Stimulated activated naive B cell treated with anti-CD40 and anti-IgM and Interleukin-4, amounts not matched to agents 10 μg/mL and 1 μg/mL and 100 μg/mL, for 72 hours (primary cell): ENCODE data around the gene BICC1.

Experiments
- ATAC-seq, 2 donors: fragments of 150-1000 bp; cut with Tn5 transposase; replicated peaks; 2 replicates each; pipeline ENCODE4 v1.10.0; 2021; ENCODE audit warnings: moderate library complexity in 1 of 2
- DNase-seq: peaks from one replicate; pipeline ENCODE4 v3.0.0; 2021
- H3K27ac Mint-ChIP-seq: one replicate; pipeline ENCODE4 v1.8.0; 2022; ENCODE audit warnings: mild to moderate bottlenecking, mixed read lengths
- H3K27me3 Mint-ChIP-seq, 2 donors: one replicate each; pipeline ENCODE4 v1.8.0; 2022; ENCODE audit warnings: mixed read lengths in 2 of 2
- H3K36me3 Mint-ChIP-seq, 2 donors: one replicate each; pipeline ENCODE4 v1.8.0; 2022; ENCODE audit warnings: mixed read lengths in 2 of 2, mild to moderate bottlenecking in 1 of 2
- H3K4me1 Mint-ChIP-seq, 2 donors: one replicate each; pipeline ENCODE4 v1.8.0; 2022; ENCODE audit warnings: mixed read lengths in 2 of 2, mild to moderate bottlenecking in 1 of 2
- H3K4me3 Mint-ChIP-seq, 2 donors: one replicate each; pipeline ENCODE4 v1.8.0; 2022; ENCODE audit warnings: mild to moderate bottlenecking in 2 of 2, mixed read lengths in 2 of 2, moderate library complexity in 1 of 2
- H3K9me3 Mint-ChIP-seq, 2 donors: one replicate each; pipeline ENCODE4 v1.8.0; 2022; ENCODE audit warnings: mixed read lengths in 2 of 2, mild to moderate bottlenecking in 1 of 2

The BICC1 gene

GRCh38 chr10:58829839-58830238, 317.2 kb downstream of the BICC1 start:
- no peaks in the 10 kb centered on the region for H3K9me3 Mint-ChIP-seq
- H3K27ac Mint-ChIP-seq, result no peak overlapping the region
- no peaks in the 10 kb centered on the region for H3K4me1 Mint-ChIP-seq
- H3K27me3 Mint-ChIP-seq, result no peaks in the 10 kb centered on the region
- H3K36me3 Mint-ChIP-seq, result no peaks in the 10 kb centered on the region
- DNase-seq (no peak), ATAC-seq (no peak)
- H3K4me3 Mint-ChIP-seq, result no peak overlapping the region

DNA sequence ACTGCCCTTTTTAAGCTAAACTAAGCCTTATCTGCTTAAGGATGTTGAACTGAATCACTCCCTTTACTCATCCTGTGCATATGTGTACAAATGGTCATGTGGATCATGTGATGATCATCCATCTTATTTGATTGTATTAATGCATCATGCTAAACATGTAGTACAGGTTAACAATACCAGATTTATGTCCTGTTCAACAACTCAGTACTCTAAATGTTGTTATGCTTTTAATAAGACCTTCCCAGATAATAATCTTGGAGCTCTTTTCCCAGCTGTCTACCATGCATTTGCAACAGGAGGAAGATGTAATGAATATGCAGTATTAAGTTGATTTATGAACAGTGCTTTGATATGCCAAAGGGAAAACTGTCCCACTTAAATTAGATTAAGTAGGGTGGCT, 318.0 kb downstream of the BICC1 start:
- H3K4me1 Mint-ChIP-seq, result no peaks in the 10 kb centered on the region
- ATAC-seq (no peak), DNase-seq (no peak)
- no peaks in the 10 kb centered on the region for H3K36me3 Mint-ChIP-seq
- no peaks in the 10 kb centered on the region for H3K9me3 Mint-ChIP-seq
- no peak overlapping the region for H3K4me3 Mint-ChIP-seq
- no peaks in the 10 kb centered on the region for H3K27me3 Mint-ChIP-seq
- H3K27ac Mint-ChIP-seq, result no peak overlapping the region

DNA sequence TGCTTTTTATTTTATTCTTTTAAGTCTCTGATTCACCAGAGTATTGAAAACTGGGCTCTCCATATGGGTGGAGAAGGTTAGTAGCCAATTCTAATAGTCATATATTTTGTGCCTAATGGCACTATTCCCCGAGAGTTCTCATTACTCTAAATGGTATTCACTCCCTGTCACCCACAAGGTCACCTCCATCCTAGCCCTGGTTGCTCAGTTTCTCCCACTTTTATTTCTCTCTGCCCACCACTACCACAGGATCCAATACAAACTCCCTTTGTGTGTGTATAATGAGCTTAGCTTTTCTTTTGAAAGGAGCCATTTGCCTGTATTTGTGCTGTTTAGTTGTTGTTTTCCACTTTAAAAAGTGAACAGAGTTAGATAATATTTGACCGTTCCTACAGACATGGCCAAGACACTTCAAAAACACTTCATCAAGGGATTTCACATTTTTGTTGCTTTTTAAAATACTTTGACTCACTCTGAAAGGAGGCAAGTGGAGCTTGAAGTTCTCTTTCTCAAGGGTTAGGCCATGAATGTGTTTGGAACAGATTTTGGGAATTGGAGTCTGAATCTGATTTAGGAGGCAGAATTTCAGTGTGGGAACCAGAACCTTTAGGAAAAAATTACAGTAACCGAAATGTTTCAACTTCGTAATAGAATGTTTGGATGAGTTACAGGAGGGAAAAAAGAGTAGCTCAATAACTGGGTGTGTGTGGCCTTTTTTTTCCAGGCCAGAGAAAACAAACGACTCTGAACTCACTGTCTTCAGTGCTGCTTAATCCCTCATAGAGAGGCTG, 321.3 kb downstream of the BICC1 start:
- H3K27me3 Mint-ChIP-seq, result no peaks in the 10 kb centered on the region
- DNase-seq, result no peak
- no peaks in the 10 kb centered on the region for H3K4me1 Mint-ChIP-seq
- ATAC-seq, result no peak
- H3K27ac Mint-ChIP-seq, result no peak overlapping the region
- H3K9me3 Mint-ChIP-seq, result no peaks in the 10 kb centered on the region
- no peak overlapping the region for H3K4me3 Mint-ChIP-seq
- no peaks in the 10 kb centered on the region for H3K36me3 Mint-ChIP-seq

DNA sequence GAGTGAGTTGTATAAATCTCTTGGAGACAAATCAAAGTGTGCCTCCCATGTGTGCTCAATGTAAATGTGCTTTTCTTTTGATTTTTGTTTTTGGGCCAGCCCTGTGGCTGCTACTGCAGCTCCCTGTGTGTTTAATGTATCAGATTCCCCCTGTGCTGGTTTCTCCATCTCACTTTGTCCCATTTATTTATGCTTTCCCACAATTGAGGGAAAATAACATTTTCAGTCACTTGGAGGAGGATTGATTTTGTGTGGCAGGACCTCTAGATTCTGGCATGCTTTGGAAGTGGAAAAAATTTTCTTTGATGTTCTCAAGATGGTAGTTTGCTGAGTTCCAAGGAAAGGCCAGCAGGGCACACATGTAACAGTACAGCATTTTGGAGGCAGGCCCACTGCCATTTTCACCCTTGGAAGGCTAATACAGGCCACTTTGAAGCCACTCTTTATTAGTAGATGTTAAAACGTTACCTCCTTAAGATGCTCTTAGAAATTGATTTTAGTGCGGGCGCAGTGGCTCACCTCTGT, 323.6 kb downstream of the BICC1 start:
- Mint-ChIP-seq H3K4me1 (no peaks in the 10 kb centered on the region), H3K9me3 (no peaks in the 10 kb centered on the region), H3K27ac (no peak overlapping the region), H3K36me3 (no peaks in the 10 kb centered on the region), H3K4me3 (no peak overlapping the region), H3K27me3 (no peaks in the 10 kb centered on the region)
- ATAC-seq, result no peak
- DNase-seq, result no peak

DNA sequence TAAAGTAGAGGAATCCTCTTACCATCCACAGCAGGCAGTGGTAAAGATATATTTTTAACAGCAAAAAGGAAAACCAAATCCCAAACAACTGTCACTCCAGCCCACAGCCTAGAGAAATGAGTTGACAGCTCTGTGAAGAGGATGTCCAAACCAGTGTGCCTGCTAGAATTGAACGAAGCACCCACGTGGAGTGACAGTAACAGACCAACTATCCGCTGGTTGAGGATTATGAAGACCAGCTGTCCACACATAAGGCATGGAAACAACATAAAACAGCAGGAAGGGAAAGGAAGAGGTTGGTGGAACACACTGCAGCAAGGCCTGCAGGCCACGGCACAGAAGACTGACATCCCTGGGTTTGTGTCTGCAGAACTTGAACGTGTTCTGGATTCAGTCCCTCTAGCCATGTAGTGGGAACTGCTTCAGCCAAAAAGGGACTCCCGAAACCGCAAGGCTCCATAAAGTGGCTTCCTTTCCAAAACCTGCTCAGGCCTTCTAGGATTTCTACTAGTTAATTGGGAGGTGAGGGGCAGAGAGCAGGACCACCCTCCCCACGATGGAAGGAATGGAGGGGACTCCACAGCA, 324.4 kb downstream of the BICC1 start:
- no peaks in the 10 kb centered on the region for H3K36me3 Mint-ChIP-seq
- ATAC-seq (no peak), DNase-seq (no peak)
- H3K27me3 Mint-ChIP-seq, result no peaks in the 10 kb centered on the region
- no peak overlapping the region for H3K27ac Mint-ChIP-seq
- no peak overlapping the region for H3K4me3 Mint-ChIP-seq
- no peaks in the 10 kb centered on the region for H3K4me1 Mint-ChIP-seq
- no peaks in the 10 kb centered on the region for H3K9me3 Mint-ChIP-seq

- Mint-ChIP-seq H3K36me3 (no peaks in the 10 kb centered on the region), H3K4me3 (no peak overlapping the region), H3K27ac (no peak overlapping the region), H3K27me3 (no peaks in the 10 kb centered on the region), H3K4me1 (no peaks in the 10 kb centered on the region), H3K9me3 (no peaks in the 10 kb centered on the region)
- DNase-seq (no peak), ATAC-seq (no peak)
Measured at GRCh38 chr10:58837826-58838225, 325.2 kb downstream of the BICC1 start.

DNA sequence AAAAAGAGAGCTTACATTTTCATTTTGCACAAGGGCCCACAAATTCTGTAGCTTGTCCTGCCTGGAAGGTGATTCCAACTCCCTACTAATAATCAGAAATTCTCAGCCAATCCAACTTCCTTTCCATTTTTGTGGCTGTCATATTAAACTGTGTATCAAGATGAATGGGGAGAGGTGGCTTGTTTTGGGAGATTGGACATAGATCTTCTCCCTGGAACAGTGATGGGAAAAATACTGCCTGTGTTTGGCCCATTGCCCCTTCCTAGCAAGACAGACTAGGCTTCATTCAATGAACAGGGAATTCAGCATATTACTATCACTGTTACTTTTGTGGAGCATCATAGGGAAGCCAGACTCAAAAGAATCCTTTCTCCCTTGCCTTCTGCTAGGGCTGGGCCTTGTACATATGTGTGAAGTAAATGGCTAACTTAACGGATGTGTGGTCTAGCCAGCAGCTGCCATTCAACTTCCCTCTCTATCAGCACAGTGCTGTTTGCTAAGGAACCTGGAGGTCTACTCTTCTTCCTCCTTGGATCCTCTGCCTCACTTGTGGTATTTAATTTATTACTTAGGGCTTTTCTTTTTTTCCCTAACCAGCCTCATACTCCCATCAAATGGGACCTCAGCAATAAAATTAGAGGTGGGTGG, 326.0 kb downstream of the BICC1 start:
- H3K27ac Mint-ChIP-seq, result no peak overlapping the region

GRCh38 chr10:58839771-58840170, 327.1 kb downstream of the BICC1 start:
- no peak for ATAC-seq
- no peak overlapping the region for H3K4me3 Mint-ChIP-seq
- H3K4me1 Mint-ChIP-seq, result no peaks in the 10 kb centered on the region
- H3K27me3 Mint-ChIP-seq, result peaks cover 0 to 3% of the 10 kb centered on the region in 2 donors
- DNase-seq, result no peak
- no peaks in the 10 kb centered on the region for H3K36me3 Mint-ChIP-seq
- H3K9me3 Mint-ChIP-seq, result no peaks in the 10 kb centered on the region
- no peak overlapping the region for H3K27ac Mint-ChIP-seq

More for the DNA sequence above, 326.0 kb downstream of the BICC1 start:
- H3K36me3 Mint-ChIP-seq, result no peaks in the 10 kb centered on the region
- no peaks in the 10 kb centered on the region for H3K4me1 Mint-ChIP-seq
- ATAC-seq (no peak), DNase-seq (no peak)
- no peak overlapping the region for H3K4me3 Mint-ChIP-seq
- no peaks in the 10 kb centered on the region for H3K9me3 Mint-ChIP-seq
- H3K27me3 Mint-ChIP-seq, result no peaks in the 10 kb centered on the region

- Mint-ChIP-seq H3K9me3 (no peaks in the 10 kb centered on the region), H3K27me3 (peaks cover 0 to 4% of the 10 kb centered on the region in 2 donors), H3K27ac (no peak overlapping the region), H3K4me1 (no peaks in the 10 kb centered on the region), H3K4me3 (no peak overlapping the region), H3K36me3 (no peaks in the 10 kb centered on the region)
- ATAC-seq, result no peak
- DNase-seq, result no peak
Measured at GRCh38 chr10:58840840-58841435, 328.3 kb downstream of the BICC1 start.

GRCh38 chr10:58842860-58843376, 330.2 kb downstream of the BICC1 start:
- Mint-ChIP-seq H3K9me3 (no peaks in the 10 kb centered on the region), H3K4me3 (no peak overlapping the region), H3K36me3 (no peaks in the 10 kb centered on the region), H3K27ac (no peak overlapping the region), H3K4me1 (no peaks in the 10 kb centered on the region), H3K27me3 (peaks cover 0 to 4% of the 10 kb centered on the region in 2 donors)
- no peak for ATAC-seq
- no peak for DNase-seq

GRCh38 chr10:58843760-58844159, 331.1 kb downstream of the BICC1 start:
- no peak for ATAC-seq
- DNase-seq, result no peak

GRCh38 chr10:58844680-58845079, 332.0 kb downstream of the BICC1 start:
- no peak for DNase-seq
- ATAC-seq, result no peak
- no peak overlapping the region for H3K4me3 Mint-ChIP-seq
- no peak overlapping the region for H3K27ac Mint-ChIP-seq
- H3K27me3 Mint-ChIP-seq, result peaks cover 0 to 4% of the 10 kb centered on the region in 2 donors
- H3K4me1 Mint-ChIP-seq, result no peaks in the 10 kb centered on the region
- no peaks in the 10 kb centered on the region for H3K9me3 Mint-ChIP-seq
- no peaks in the 10 kb centered on the region for H3K36me3 Mint-ChIP-seq

More at GRCh38 chr10:58843760-58844159, 331.1 kb downstream of the BICC1 start:
- Mint-ChIP-seq H3K36me3 (no peaks in the 10 kb centered on the region), H3K27me3 (peaks cover 0 to 4% of the 10 kb centered on the region in 2 donors), H3K27ac (no peak overlapping the region), H3K9me3 (no peaks in the 10 kb centered on the region), H3K4me3 (no peak overlapping the region), H3K4me1 (no peaks in the 10 kb centered on the region)

- DNase-seq (no peak), ATAC-seq (no peak)
- no peak overlapping the region for H3K27ac Mint-ChIP-seq
- H3K27me3 Mint-ChIP-seq, result peaks cover 0 to 4% of the 10 kb centered on the region in 2 donors
- no peaks in the 10 kb centered on the region for H3K36me3 Mint-ChIP-seq
- no peak overlapping the region for H3K4me3 Mint-ChIP-seq
- H3K4me1 Mint-ChIP-seq, result no peaks in the 10 kb centered on the region
- peaks cover 0 to 1% of the 10 kb centered on the region in 2 donors for H3K9me3 Mint-ChIP-seq
Measured at GRCh38 chr10:58846856-58847255, 334.2 kb downstream of the BICC1 start.

- H3K4me1 Mint-ChIP-seq, result no peaks in the 10 kb centered on the region
- H3K27me3 Mint-ChIP-seq, result no peaks in the 10 kb centered on the region
- ATAC-seq (no peak), DNase-seq (no peak)
- H3K27ac Mint-ChIP-seq, result no peak overlapping the region
- H3K4me3 Mint-ChIP-seq, result no peak overlapping the region
- H3K36me3 Mint-ChIP-seq, result no peaks in the 10 kb centered on the region
- H3K9me3 Mint-ChIP-seq, result peaks cover 0 to 1% of the 10 kb centered on the region in 2 donors
Measured at GRCh38 chr10:58851606-58852005, 338.9 kb downstream of the BICC1 start.
